Measurements from ENCODE around the gene MRPL24.

DNA sequence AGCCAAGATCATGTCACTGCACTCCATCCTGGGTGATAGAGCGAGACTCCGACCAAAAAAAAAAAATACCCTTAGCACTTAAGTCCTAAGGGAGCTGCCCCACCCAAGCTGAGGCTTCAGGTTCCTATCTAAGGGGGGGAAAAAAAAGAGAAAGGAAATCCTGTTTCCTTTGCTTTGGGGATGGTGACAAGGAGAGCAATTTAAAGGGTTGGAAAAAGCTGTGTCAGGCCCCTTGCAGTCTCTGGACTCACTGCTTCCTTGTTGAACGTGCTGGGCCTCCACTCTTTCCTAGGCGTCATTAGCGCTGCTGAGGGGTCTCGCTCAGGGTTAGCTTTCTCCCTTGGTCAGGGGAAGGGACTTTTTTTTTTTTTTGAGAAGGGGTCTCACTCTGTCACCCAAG is 44.6 kb upstream of the MRPL24 start:
- no peak for TF ChIP-seq CTCF (conservative IDR thresholded peaks at IDR 0.05; ENCODE audit: low read depth, low read length)
- TF ChIP-seq POLR2A (IDR thresholded peaks at IDR 0.05; ENCODE audit: low read depth, low read length), result no peak
- TF ChIP-seq, protein P1, sequence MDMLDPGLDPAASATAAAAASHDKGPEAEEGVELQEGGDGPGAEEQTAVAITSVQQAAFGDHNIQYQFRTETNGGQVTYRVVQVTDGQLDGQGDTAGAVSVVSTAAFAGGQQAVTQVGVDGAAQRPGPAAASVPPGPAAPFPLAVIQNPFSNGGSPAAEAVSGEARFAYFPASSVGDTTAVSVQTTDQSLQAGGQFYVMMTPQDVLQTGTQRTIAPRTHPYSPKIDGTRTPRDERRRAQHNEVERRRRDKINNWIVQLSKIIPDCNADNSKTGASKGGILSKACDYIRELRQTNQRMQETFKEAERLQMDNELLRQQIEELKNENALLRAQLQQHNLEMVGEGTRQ (IDR thresholded peaks at IDR 0.05; ENCODE audit: low read depth, low read length), result no peak
- no peak for TF ChIP-seq CEBPB (IDR thresholded peaks at IDR 0.05; ENCODE audit: low read depth, low read length)
- TF ChIP-seq ELK1 (IDR thresholded peaks at IDR 0.05; ENCODE audit: borderline replicate concordance, low read depth, low read length), result no peak
- TF ChIP-seq MXI1 (IDR thresholded peaks at IDR 0.05; ENCODE audit: borderline replicate concordance, low read depth, low read length), result no peak
- TF ChIP-seq RAD21 (IDR thresholded peaks at IDR 0.05; ENCODE audit: low read length), result no peak
- no peak for TF ChIP-seq MAFK (IDR thresholded peaks at IDR 0.05; ENCODE audit: low read depth, low read length)
- TF ChIP-seq SMC3 (IDR thresholded peaks at IDR 0.05; ENCODE audit: low read depth, low read length), result no peak
- TF ChIP-seq CHD1 (IDR thresholded peaks at IDR 0.05; ENCODE audit: low read depth, low read length), result no peak

Data from IMR-90 (cell line).